HCT116 (cell line): ENCODE results near the gene AOPEP. TPM values are rescaled to one million over a fixed set of nuclear protein-coding genes. Genes with fewer than 3 reads are reported as not detected.

Experiments used
- ATAC-seq: fragments of 200-7000 bp; cut with Tn5 transposase; 2 replicates; pipeline ENCODE4 v1.9.1; 2020; ENCODE audit warnings: mild to moderate bottlenecking, moderate library complexity
- BruUV-seq: library from RNA; stranded (reverse); fragments of 400-500 nt; replicated peaks from 2 replicates; lab custom pipeline; 2021; lab: Mats Ljungman, UMichigan
- CTCF ChIA-PET: fragments of 300-600 bp; sonication (Branson Sonifier 250); formaldehyde crosslinking; loops from one replicate; lab custom pipeline; 2021; ENCODE audit warnings: antibody characterized with exemption; lab: Charles Lee
- POLR2A ChIA-PET: fragments of 300-600, 350-600 bp; sonication (Branson Sonifier 250); formaldehyde crosslinking; loops from one replicate; lab custom pipeline; 2021; ENCODE audit warnings: antibody characterized with exemption; lab: Charles Lee
- RAD21 ChIA-PET, 2 experiments: fragments of 300-600 bp; sonication (Branson Sonifier 250); formaldehyde crosslinking; loops; one replicate each; lab custom pipeline; 2023; ENCODE audit warnings: low total read pairs in 2 of 2; ENCODE audit not compliant: uncharacterized antibody in 2 of 2, unreplicated experiment in 2 of 2, low non-redundant PET in 1 of 2; lab: Charles Lee
- DNase-seq: peaks from one replicate; pipeline ENCODE4 v3.0.0-alpha.2; 2010; ENCODE audit warnings: low read depth, low spot score
- H2AFZ ChIP-seq: fragments of 200-600 bp; shearing (Covaris generic), sonication (generic); 2 replicates; pipeline ENCODE4 v1.6.1; 2017; ENCODE audit warnings: low read depth, mixed run types, mixed read lengths, antibody characterized with exemption, low read length; ENCODE audit not compliant: poor library complexity, severe bottlenecking
- H3K27ac ChIP-seq: 2 replicates; pipeline ENCODE4 v1.5.1; 2012; ENCODE audit warnings: low read depth, low read length
- H3K27me3 ChIP-seq: fragments of 200-600 bp; sonication (generic); 2 replicates; pipeline ENCODE4 v1.6.1; 2016; ENCODE audit warnings: mixed run types, low read length, mixed read lengths; ENCODE audit not compliant: insufficient read depth
- H3K36me3 ChIP-seq, 2 experiments: fragments of 200-500 bp in 1 of 2; fragments of 200-600 bp in 1 of 2; sonication (Bioruptor generic) in 1 of 2; sonication (generic) in 1 of 2; 2 replicates each; pipeline versions ENCODE4 v1.5.1 to v1.6.1; 2014 to 2016; ENCODE audit warnings: low read length in 2 of 2, inconsistent platforms in 1 of 2, mixed read lengths in 1 of 2, mixed run types in 1 of 2; ENCODE audit not compliant: insufficient read depth in 2 of 2, control insufficient read depth in 1 of 2
- H3K4me1 ChIP-seq, 2 experiments: fragments of 200-600 bp in 1 of 2; sonication (generic) in 1 of 2; 2 replicates each; pipeline versions ENCODE4 v1.5.1 to v1.6.1; 2012 to 2017; ENCODE audit warnings: low read length in 2 of 2, inconsistent platforms in 1 of 2, mild to moderate bottlenecking in 1 of 2, mixed read lengths in 1 of 2, mixed run types in 1 of 2, moderate library complexity in 1 of 2; ENCODE audit not compliant: insufficient read depth in 2 of 2, control insufficient read depth in 1 of 2
- H3K4me2 ChIP-seq: fragments of 200-600 bp; sonication (generic); 2 replicates; pipeline ENCODE4 v1.6.1; 2017; ENCODE audit warnings: mixed run types, low read length, mixed read lengths
- H3K4me3 ChIP-seq, 2 experiments: fragments of 200-600 bp in 1 of 2; sonication (generic) in 1 of 2; replicated peaks in 1 of 2; 2 replicates each; pipeline ENCODE4 v1.5.1; 2011 to 2016; ENCODE audit warnings: low read length in 2 of 2, control low read depth in 1 of 2, low read depth in 1 of 2, mild to moderate bottlenecking in 1 of 2, mixed read lengths in 1 of 2, mixed run types in 1 of 2
- H3K79me2 ChIP-seq: fragments of 200-600 bp; sonication (generic); 2 replicates; pipeline ENCODE4 v1.6.1; 2017; ENCODE audit warnings: mild to moderate bottlenecking, mixed run types, low read length, moderate library complexity, mixed read lengths; ENCODE audit not compliant: insufficient read depth
- H3K9ac ChIP-seq: fragments of 200-600 bp; sonication (generic); 2 replicates; pipeline ENCODE4 v1.6.1; 2016; ENCODE audit warnings: low read length, mixed read lengths
- H3K9me2 ChIP-seq: fragments of 200-600 bp; sonication (generic), shearing (Covaris generic); 2 replicates; pipeline ENCODE4 v1.6.1; 2017; ENCODE audit warnings: mixed run types, mild to moderate bottlenecking, moderate library complexity; ENCODE audit not compliant: insufficient read depth
- H3K9me3 ChIP-seq, 2 experiments: fragments of 200-500 bp in 1 of 2; fragments of 200-600 bp in 1 of 2; sonication (Bioruptor generic) in 1 of 2; sonication (generic) in 1 of 2; 2 replicates each; pipeline ENCODE4 v1.6.1; 2014 to 2017; ENCODE audit warnings: low read length in 2 of 2, mixed read lengths in 2 of 2, inconsistent platforms in 1 of 2, low read depth in 1 of 2, mild to moderate bottlenecking in 1 of 2, mixed run types in 1 of 2, moderate library complexity in 1 of 2; ENCODE audit not compliant: control insufficient read depth in 1 of 2, insufficient read depth in 1 of 2
- H4K20me1 ChIP-seq: fragments of 200-600 bp; sonication (generic), shearing (Covaris generic); 2 replicates; pipeline ENCODE4 v1.6.1; 2017; ENCODE audit warnings: mixed run types, mild to moderate bottlenecking, moderate library complexity; ENCODE audit not compliant: insufficient read depth
- ATF3 ChIP-seq: IDR thresholded peaks from 2 replicates; pipeline ENCODE4 v1.6.1; 2012
- CBX3 ChIP-seq: IDR thresholded peaks from 2 replicates; pipeline ENCODE4 v1.6.1; 2012; ENCODE audit warnings: low read depth
- CEBPB ChIP-seq: IDR thresholded peaks from 2 replicates; pipeline ENCODE4 v1.6.1; 2012; ENCODE audit warnings: low read depth
- CTCF ChIP-seq, 3 experiments: fragments of 200-600 bp in 1 of 3; sonication (generic) in 1 of 3; IDR thresholded peaks in 2 of 3; conservative IDR thresholded peaks in 1 of 3; 2 replicates each; pipeline ENCODE4 v1.5.1; 2012 to 2017; ENCODE audit warnings: low read depth in 2 of 3, low read length in 2 of 3, antibody characterized with exemption in 1 of 3, borderline replicate concordance in 1 of 3, control low read depth in 1 of 3, mild to moderate bottlenecking in 1 of 3, mixed read lengths in 1 of 3, mixed run types in 1 of 3, moderate library complexity in 1 of 3; ENCODE audit not compliant: insufficient read depth in 1 of 3
- JUND ChIP-seq: IDR thresholded peaks from 2 replicates; pipeline ENCODE4 v1.6.1; 2012
- MAX ChIP-seq: IDR thresholded peaks from 2 replicates; pipeline ENCODE4 v1.6.1; 2012
- POLR2AphosphoS5 ChIP-seq: IDR thresholded peaks from 2 replicates; pipeline ENCODE4 v1.6.1; 2011; ENCODE audit warnings: mild to moderate bottlenecking, low read depth, low read length, moderate library complexity
- RAD21 ChIP-seq: IDR thresholded peaks from 2 replicates; pipeline ENCODE4 v1.6.1; 2012; ENCODE audit warnings: low read depth, mild to moderate bottlenecking
- SP1 ChIP-seq: IDR thresholded peaks from 2 replicates; pipeline ENCODE4 v1.6.1; 2012; ENCODE audit warnings: low read depth
- SRF ChIP-seq: IDR thresholded peaks from 2 replicates; pipeline ENCODE4 v1.6.1; 2012; ENCODE audit warnings: low read depth
- ZFX ChIP-seq: fragments of 450-650 bp; IDR thresholded peaks from 2 replicates; pipeline ENCODE4 v1.6.1; 2017
- ZNF274 ChIP-seq: fragments of 200-500 bp; sonication (Bioruptor generic); IDR thresholded peaks from 2 replicates; pipeline ENCODE4 v1.6.1; 2014; ENCODE audit warnings: mild to moderate bottlenecking, low read depth, low read length, inconsistent platforms
- intact Hi-C: fragments of 100-400 bp; cut with micrococcal nuclease; formaldehyde crosslinking; loops from 2 replicates; pipeline ENCODE4 v1.10.0; 2022
- total RNA-seq: library from RNA; stranded (reverse); gene quantifications from one replicate; pipeline ENCODE4 v1.2.1, GENCODE V29; 2021; ENCODE audit not compliant: unreplicated experiment

Gene AOPEP
- total RNA-seq, 1 experiment from 2014 or later, result 15.1 TPM

DNA sequence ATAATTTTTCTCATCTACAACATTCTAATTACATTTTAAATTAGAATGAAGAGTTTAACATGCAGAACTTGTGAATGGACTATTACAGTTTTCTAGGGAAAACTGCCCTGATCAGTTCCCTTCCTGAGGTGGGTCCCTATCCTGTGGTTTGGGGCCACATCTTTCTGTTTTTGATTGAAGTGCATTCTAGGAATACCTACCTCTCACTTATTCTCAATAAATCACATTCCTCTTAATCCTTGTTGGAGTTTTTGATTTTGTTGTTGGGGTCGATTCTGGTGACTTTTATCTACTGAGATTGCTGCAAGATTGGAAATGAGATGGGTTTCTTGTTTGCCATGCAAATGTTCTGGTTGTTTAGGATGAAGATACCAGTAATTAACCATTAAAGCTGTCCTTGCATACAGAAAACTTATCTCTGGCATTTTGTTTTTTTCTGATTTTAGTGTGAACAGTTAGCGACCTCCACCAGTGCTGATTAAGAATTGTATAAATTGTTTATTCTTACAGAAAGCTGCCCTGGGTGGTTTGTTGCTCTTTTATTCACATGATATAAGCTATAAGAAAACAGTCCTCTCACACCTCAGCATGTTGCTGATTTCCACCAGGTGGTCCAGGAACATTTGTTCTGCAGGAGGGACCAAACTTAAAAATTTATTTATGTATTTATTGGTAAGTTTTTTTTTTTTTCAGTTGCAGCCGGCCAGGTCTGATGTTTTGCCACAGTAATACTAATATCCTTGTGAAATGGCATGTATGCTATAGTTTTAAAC lies 321.1 kb downstream of the AOPEP start:
- DNase-seq, result no peak
- no TSS peak for BruUV-seq
- TF ChIP-seq RAD21, result no peak
- TF ChIP-seq CTCF (IDR thresholded peaks at IDR 0.05 in 2 of 3, conservative IDR thresholded peaks at IDR 0.05 in 1 of 3; ENCODE audit: borderline replicate concordance in 1 of 3, insufficient read depth in 1 of 3, low read depth in 2 of 3, low read length in 2 of 3), result no peak
- TF ChIP-seq ZNF274, result no peak
- no peak for TF ChIP-seq ATF3
- TF ChIP-seq CBX3, result no peak
- no peak for TF ChIP-seq POLR2AphosphoS5
- no peak for TF ChIP-seq SRF
- TF ChIP-seq CEBPB, result no peak
- TF ChIP-seq JUND, result no peak
- no peak for TF ChIP-seq SP1
- no peak for TF ChIP-seq ZFX
- no peak for TF ChIP-seq MAX
- ChIA-PET POLR2A (no interaction called here), RAD21 (no interaction called here), CTCF (interaction anchor here (0.6 kb wide), 1 partner anchor 10 kb away, joined by 5 read pairs; no protein-coding TSS in a partner anchor)
- no peaks in the 10 kb centered on the region for H3K27me3 ChIP-seq
- H3K36me3 ChIP-seq, result no peaks in the 10 kb centered on the region
- H3K9ac ChIP-seq, result no peak overlapping the region
- H2AFZ ChIP-seq, result no peak overlapping the region
- H3K4me3 ChIP-seq, result no peak overlapping the region
- intact Hi-C loops, result no loop called here
- H3K4me1 ChIP-seq, result peaks cover 10 to 17% of the 10 kb centered on the region in 2 experiments; a peak in 3 of 4 replicates
- no peaks in the 10 kb centered on the region for H4K20me1 ChIP-seq
- no peaks in the 10 kb centered on the region for H3K79me2 ChIP-seq
- H3K9me2 ChIP-seq, result no peaks in the 10 kb centered on the region
- H3K9me3 ChIP-seq, result no peaks in the 10 kb centered on the region
- no peak overlapping the region for H3K27ac ChIP-seq
- ATAC-seq, result no peak
- peak overlapping the region; percentile 97; the same call in 1 of the 2 replicates for H3K4me2 ChIP-seq
